GM19455 (cell line): ENCODE results near the gene CASK.
"Not testable (repeated sequence)": the region's sequence is repeated elsewhere in the genome, so short reads cannot be mapped to it uniquely, and the experiment has no call there.

Experiments
- ATAC-seq: cut with Tn5 transposase; IDR thresholded peaks from one replicate; pipeline ENCODE4 v1.9.1; 2021; ENCODE audit not compliant: unreplicated experiment

Gene CASK

DNA sequence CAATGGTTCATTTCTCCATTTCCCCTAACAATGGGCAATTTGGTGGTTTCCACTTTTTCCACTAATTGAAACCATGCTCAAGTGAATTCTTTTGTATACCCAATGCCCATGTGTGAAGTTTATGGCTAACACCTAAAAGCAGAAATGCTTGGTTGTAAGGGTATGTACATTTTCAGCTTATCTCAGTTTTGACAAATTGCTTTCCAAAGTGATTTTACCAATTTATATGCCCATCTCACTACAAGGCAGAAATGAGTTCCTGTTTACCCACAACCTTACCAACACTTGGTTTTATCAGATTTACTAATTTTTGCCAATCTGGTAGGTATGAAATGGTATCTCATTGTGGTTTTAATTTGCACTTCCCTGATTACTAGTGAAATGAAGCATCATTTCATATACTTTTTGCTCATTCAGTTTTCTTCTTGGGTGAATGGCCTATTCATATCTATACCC, 219.8 kb downstream of the CASK start:
- ATAC-seq = no peak

DNA sequence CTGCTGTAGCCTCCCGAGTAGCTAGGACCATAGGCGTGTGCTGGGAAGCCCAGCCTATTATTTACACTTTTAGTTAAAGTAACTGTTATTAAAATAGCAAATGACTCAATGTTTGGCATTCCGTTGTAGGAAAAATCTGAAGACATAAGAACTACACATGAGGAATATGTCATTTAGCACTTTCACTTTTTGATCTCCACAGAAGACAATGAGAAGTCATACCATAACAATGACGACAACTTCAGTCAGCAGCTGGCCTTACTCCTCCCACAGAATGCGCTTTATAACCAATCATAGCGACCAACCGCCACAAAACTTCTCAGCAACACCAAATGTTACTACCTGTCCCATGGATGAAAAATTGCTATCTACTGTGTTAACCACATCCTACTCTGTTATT, 227.9 kb downstream of the CASK start:
- ATAC-seq = no peak

DNA sequence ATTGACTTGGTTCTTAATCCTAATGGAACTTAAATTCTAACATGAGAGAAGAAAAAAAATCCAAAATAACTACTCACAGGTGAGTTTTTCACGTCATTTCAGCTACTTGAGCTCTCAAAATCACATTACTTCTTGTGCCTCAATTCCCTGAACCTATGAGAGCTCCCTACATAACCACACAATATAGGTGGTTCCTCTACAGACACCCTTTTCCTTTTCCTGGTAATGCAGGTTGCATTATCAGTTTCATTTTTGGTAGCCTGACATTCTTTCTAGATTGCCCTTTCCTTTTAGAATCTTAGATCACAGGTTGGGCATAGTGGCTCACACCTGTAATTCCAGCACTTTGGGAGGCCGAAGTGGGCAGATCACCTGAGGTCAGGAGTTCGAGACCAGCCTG, 230.3 kb downstream of the CASK start:
- ATAC-seq = no peak

DNA sequence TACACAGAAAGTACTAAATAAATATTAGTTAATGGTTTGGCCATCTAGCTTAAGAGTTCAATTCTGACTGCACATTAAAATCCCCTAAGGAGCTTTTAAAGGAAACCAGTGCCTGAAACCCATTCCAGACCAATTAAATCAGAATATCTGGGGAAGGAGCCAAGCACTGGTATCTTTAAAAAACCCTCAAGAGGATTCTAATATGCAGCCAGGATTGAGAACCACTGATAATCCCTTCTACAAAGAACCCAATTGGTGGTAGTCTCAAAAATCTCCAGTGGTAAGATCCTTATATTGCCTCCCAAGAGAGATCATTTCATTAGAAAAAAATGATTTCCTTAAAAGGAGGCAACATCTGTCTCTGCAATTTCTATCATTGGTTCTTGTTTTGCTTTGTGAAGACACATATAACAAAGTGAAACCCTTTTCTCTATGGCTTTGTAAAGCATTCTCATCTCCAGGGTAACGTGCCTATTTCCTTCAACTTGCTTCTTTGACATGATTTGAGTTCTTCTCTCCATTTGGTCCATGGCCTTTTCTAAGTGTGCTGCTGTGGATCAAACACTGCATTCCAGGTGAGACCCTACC, 231.1 kb downstream of the CASK start:
- ATAC-seq = no peak

- no peak for ATAC-seq
These were observed 233.6 kb downstream of the CASK start for GRCh38 chrX:41689711-41690110.

- no peak for ATAC-seq
These were observed 234.5 kb downstream of the CASK start, which contains the start of gene GPR34 for GRCh38 chrX:41688835-41689234. Gene GPR34 (plus strand): TSS chrX:41688973. CDS start chrX:41695634, 6,661 bp downstream.

GRCh38 chrX:41688156-41688555, 235.2 kb downstream of the CASK start:
- no peak for ATAC-seq

DNA sequence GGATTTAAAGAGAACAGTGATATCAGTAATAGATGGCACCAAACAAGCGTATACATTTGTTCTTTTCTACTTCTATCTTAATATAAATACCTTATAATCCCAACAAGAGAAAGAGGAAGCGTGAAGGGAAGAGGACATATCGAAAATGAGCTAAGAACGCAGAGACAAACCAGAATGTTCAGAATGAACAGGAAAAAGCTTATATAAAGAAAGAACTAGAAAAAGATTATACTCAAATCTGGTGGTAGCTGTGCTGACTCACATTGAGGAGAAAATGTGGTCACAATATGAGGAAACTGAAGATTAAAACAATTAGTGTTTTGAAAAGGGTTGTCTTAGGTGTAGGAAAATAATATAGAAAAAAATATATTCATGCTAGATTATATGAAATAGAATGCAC, 236.6 kb downstream of the CASK start:
- ATAC-seq = no peak

GRCh38 chrX:41684940-41685339, 238.4 kb downstream of the CASK start:
- no peak for ATAC-seq

- ATAC-seq = no peak
These were observed 239.2 kb downstream of the CASK start for GRCh38 chrX:41684138-41684537.

- no peak for ATAC-seq
These were observed 245.9 kb downstream of the CASK start for GRCh38 chrX:41677183-41678060.

DNA sequence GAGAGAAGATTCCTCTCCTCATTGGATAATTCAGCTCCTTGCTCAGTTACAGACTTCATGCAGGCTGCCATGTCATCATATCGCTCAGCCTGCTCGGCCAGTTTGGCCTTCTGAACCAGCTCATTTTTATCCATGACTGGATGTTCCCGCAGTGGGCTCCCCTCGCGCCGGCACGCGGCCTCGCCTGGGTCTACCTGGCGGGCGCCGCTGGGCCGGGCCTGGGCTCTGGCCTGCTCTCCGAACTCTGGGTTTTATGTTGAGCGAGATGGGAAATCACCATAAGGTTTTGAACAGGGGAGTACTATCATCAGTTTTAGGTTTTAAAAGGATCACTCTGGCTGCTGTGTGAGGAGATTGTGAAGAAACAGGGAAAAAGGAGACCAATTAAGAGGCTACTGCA, 247.0 kb downstream of the CASK start:
- ATAC-seq = not testable (repeated sequence)

DNA sequence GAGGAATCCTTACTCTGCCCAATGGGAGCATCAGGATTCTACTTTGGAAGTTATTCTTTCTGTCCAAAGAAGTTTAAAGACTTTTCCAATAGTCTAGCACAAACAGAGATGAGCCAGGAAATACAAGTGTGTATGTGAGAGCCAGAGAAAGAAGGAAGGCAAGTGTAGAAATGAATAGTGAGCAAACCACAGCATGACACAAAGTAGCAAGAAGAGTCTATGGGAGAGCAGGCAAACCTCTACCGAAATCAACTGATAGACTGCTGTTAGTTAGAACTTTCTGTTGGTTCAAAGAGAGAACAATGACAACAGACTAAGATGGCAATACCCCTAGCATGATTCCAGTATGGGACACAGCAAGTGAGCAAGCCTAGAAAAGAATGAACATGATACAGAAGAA, 250.7 kb downstream of the CASK start:
- no peak for ATAC-seq

- ATAC-seq = no peak
These were observed 252.3 kb downstream of the CASK start for GRCh38 chrX:41671082-41671481.

DNA sequence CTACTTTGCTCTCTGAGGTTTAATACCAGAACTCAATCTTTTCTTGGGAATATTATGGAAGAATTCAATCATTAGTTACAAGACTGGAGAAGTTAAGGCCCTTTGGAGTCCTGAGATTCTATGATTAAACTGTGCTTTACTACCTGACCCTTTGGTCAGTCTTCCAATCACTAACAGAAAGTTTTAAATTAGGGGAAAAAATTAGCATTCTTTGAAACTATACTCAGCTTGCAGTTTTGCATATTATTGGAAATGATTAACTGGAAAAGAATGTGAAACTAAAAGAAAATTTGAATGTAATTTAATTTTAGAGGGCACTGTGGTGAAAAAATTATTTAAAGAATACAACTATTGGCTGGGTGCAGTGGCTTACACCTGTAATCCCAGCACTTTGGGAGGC, 253.2 kb downstream of the CASK start:
- ATAC-seq = no peak

DNA sequence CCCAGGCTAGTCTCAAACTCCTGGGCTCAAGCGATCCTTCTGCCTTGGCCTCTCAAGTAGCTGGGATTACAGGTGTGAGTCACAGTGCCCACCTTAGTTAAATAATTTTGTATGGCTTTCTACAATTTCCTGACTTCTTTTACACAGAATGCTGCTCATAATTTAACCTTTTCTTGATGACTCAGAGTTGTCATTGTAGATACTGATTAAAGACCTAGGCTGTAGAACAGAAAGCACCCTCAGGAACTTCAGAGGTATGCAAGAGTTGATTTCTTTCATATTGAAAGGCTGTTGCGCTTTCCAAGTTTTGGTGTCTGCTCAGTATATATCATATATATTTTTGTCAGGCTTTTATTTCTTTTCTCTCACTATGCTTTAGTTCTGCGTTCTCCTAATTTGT, 255.7 kb downstream of the CASK start:
- ATAC-seq = no peak

GRCh38 chrX:41666251-41666650, 257.1 kb downstream of the CASK start:
- no peak for ATAC-seq

GRCh38 chrX:41665686-41666085, 257.7 kb downstream of the CASK start:
- ATAC-seq = no peak

DNA sequence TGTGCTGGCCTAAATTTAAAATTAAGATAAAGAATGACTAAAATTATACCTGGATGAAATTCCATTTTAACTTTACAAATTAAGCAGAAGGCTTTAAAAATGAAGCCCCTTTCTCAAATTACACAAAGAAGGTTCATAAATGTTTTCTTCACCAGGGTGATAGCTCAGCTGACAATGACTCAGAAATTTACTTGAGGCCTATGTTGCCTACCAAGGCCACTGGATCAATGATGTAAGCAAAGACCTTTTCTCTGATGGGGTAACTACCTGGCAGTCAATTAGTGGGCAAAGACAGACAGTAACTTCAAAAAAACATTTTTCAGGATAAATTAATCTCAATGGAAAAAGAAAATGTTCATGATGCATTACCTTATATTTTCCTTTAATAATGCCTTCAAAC, 258.4 kb downstream of the CASK start:
- no peak for ATAC-seq

DNA sequence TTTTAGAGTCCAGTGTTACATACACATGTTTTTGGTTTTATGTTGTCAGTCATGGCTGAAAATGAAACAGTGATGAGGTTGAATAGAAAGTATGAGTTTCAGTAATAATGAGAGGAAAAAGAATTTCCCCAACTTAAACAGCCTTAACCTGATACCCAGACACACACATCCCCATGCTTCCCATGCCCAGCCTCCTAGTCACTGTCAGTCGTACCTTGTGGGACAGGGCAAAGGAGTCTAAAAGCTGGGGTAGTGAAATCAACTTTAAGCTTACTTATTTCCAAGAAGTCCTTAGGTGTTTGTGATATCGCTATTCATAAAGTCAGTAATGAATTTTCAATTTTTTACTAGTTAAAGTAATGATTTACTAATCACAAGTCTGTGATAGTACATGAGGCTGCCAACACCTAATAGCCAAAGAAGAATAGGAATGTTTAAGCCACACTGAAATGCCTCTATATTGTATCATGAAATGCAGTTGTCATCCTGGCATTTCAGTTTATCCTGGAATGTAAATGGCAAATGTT, 258.9 kb downstream of the CASK start:
- ATAC-seq = peak; percentile 88

DNA sequence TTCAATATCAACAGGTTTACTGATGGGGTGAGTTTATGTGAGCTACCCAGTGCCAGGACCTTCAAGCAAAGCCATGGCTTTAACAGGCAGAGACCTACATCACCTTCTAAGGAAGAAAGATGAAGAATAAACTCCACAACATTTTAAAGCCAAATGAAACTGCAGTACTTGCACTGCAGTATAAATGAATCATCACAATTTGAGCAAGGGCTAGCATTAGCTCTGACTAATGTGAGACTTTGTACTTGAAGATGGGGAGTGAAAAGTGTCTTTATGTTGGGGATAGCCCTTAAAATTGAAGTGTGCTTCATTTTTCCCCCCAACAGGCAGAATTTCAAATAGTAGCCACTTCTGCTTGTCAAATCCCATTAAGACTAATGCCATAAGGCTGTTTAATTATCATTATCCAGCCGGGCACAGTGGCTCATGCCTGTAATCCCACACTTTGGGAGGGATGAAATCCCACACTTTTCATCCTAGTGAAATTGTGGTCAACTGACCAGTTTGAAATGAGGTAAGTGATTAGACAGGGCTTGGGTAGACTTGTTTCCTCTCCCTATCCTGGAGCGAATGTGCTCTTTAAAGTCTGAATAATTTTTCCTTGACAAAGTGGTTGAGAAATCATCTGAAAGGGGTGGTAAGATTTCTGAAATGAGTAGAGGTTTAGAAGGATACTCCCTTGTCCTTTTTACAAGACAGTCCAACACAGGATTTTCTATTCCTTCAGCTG, 261.8 kb downstream of the CASK start:
- ATAC-seq = no peak

DNA sequence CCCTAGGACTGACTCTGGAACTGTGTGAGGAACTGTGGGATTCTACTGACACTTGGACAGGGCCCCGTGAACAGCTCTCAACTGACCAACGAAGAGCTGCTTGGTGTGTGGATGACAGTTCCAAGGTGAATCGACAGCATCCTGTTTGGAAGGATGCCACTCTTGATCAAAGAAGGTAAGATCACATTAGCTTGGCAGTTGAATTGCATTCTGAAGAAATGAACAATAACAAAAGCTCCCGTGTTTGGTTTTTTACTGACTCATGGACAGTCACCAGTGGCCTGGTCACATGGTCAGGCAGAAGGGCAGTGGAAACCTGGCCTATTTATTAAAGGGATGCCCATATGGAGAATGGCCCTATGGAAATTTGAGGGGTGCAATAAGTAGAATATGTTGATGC, 267.7 kb downstream of the CASK start:
- no peak for ATAC-seq
